DOHH2 (cell line): ENCODE measurements around the gene AGBL1.

Experiments
- H3F3A ChIP-seq: fragments of 200-600 bp; sonication (generic), shearing (Covaris generic); 2 replicates; pipeline ENCODE4 v1.6.0; 2016; ENCODE audit warnings: antibody characterized with exemption, mild to moderate bottlenecking; ENCODE audit not compliant: control insufficient read depth, insufficient read depth
- H3K27ac ChIP-seq: fragments of 200-600 bp; sonication (generic); 2 replicates; pipeline ENCODE4 v1.5.1; 2014; ENCODE audit warnings: low read depth, mild to moderate bottlenecking, low read length, moderate library complexity
- H3K27me3 ChIP-seq: fragments of 200-600 bp; sonication (generic); 2 replicates; pipeline ENCODE4 v1.6.1; 2014; ENCODE audit warnings: mild to moderate bottlenecking, low read length, mixed read lengths; ENCODE audit not compliant: control insufficient read depth
- H3K36me3 ChIP-seq: fragments of 200-600 bp; sonication (generic); 2 replicates; pipeline ENCODE4 v1.6.1; 2014; ENCODE audit warnings: mild to moderate bottlenecking, low read length, moderate library complexity, mixed read lengths; ENCODE audit not compliant: control insufficient read depth
- H3K4me1 ChIP-seq: fragments of 200-600 bp; sonication (generic); 2 replicates; pipeline ENCODE4 v1.6.1; 2014; ENCODE audit warnings: mild to moderate bottlenecking, low read length, mixed read lengths; ENCODE audit not compliant: control insufficient read depth
- H3K4me2 ChIP-seq: fragments of 200-600 bp; sonication (generic); 2 replicates; pipeline ENCODE4 v1.6.0; 2014; ENCODE audit warnings: mild to moderate bottlenecking, low read length, moderate library complexity
- H3K4me3 ChIP-seq: fragments of 200-600 bp; sonication (generic); 2 replicates; pipeline ENCODE4 v1.5.1; 2014; ENCODE audit warnings: mild to moderate bottlenecking, low read length, mixed read lengths
- H3K79me2 ChIP-seq: fragments of 200-600 bp; sonication (generic); 2 replicates; pipeline ENCODE4 v1.6.1; 2014; ENCODE audit warnings: mild to moderate bottlenecking, low read length, mixed read lengths; ENCODE audit not compliant: control insufficient read depth
- H3K9me2 ChIP-seq: fragments of 200-600 bp; sonication (generic); replicated peaks from 2 replicates; pipeline ENCODE4 v1.6.1; 2014; ENCODE audit warnings: mild to moderate bottlenecking, low read length, mixed read lengths; ENCODE audit not compliant: control insufficient read depth
- H3K9me3 ChIP-seq: fragments of 200-600 bp; sonication (generic); 2 replicates; pipeline ENCODE4 v1.6.1; 2014; ENCODE audit warnings: antibody characterized with exemption, low read length, mixed read lengths; ENCODE audit not compliant: control insufficient read depth, insufficient read depth
- H4K20me1 ChIP-seq: fragments of 200-600 bp; sonication (generic); 2 replicates; pipeline ENCODE4 v1.6.0; 2014; ENCODE audit warnings: low read depth, mild to moderate bottlenecking, antibody characterized with exemption, low read length, moderate library complexity; ENCODE audit not compliant: control insufficient read depth, insufficient read depth
- EZH2phosphoT487 ChIP-seq: fragments of 200-600 bp; sonication (generic); IDR thresholded peaks from 2 replicates; pipeline ENCODE4 v1.6.1; 2017; ENCODE audit warnings: borderline replicate concordance, mild to moderate bottlenecking, antibody characterized with exemption, low read length, moderate library complexity, mixed read lengths
- TF ChIP-seq, protein P1 (sequence below): fragments of 200-600 bp; sonication (generic); IDR thresholded peaks from one replicate; pipeline ENCODE4 v1.5.1; 2014; ENCODE audit warnings: antibody characterized with exemption, mild to moderate bottlenecking, low read depth, low read length; ENCODE audit not compliant: poor library complexity, severe bottlenecking

AGBL1 gene

DNA sequence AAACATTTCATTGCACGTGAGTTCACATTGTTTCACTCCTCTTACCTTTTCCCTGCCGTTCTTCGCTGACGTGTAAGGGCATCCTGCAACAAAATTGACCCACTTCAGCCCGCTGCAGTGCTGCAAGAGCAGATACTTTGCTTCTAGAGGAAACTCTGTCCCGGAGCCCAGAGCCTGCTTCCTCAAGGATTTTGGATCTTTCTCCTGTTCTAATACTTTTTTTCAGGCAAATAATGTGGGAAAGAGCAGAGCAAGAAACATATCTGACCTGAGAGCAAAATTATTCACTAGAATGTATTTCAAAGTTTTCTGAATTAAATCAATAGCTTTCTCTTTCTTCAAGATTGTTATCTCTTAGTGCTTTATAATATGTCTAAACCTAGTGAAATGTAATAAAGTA is 303.9 kb downstream of the AGBL1 start:
- Histone ChIP-seq H3F3A (no peaks in the 10 kb centered on the region), H3K9me3 (no peaks in the 10 kb centered on the region), H3K9me2 (no peaks in the 10 kb centered on the region), H3K36me3 (no peaks in the 10 kb centered on the region), H3K79me2 (no peaks in the 10 kb centered on the region), H3K4me2 (no peak overlapping the region), H3K27me3 (no peaks in the 10 kb centered on the region), H3K4me3 (no peak overlapping the region), H3K27ac (no peak overlapping the region), H3K4me1 (no peaks in the 10 kb centered on the region), H4K20me1 (no peaks in the 10 kb centered on the region)
- no peak for TF ChIP-seq EZH2phosphoT487
- TF ChIP-seq, protein P1, sequence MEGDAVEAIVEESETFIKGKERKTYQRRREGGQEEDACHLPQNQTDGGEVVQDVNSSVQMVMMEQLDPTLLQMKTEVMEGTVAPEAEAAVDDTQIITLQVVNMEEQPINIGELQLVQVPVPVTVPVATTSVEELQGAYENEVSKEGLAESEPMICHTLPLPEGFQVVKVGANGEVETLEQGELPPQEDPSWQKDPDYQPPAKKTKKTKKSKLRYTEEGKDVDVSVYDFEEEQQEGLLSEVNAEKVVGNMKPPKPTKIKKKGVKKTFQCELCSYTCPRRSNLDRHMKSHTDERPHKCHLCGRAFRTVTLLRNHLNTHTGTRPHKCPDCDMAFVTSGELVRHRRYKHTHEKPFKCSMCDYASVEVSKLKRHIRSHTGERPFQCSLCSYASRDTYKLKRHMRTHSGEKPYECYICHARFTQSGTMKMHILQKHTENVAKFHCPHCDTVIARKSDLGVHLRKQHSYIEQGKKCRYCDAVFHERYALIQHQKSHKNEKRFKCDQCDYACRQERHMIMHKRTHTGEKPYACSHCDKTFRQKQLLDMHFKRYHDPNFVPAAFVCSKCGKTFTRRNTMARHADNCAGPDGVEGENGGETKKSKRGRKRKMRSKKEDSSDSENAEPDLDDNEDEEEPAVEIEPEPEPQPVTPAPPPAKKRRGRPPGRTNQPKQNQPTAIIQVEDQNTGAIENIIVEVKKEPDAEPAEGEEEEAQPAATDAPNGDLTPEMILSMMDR, result no peak

DNA sequence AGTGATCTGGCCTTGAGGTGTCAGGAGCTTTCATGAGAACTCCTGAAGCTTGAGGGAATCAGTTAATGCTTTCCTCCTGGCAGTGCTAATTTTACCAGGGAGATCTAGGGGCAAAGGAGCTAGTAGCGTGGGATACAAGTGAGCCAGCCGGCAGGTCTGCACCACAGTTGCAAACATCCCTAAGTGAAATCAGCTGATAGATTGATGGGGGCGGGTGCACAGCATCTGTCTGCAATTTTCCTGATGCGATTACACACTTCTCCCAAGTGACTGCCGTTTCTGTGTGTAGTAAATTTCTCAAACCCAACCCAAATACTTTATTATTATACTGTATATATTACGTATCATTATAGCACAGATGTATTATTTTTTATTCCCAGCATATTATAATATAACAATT is 304.5 kb downstream of the AGBL1 start:
- H3K4me1 ChIP-seq, result no peaks in the 10 kb centered on the region
- no peaks in the 10 kb centered on the region for H4K20me1 ChIP-seq

DNA sequence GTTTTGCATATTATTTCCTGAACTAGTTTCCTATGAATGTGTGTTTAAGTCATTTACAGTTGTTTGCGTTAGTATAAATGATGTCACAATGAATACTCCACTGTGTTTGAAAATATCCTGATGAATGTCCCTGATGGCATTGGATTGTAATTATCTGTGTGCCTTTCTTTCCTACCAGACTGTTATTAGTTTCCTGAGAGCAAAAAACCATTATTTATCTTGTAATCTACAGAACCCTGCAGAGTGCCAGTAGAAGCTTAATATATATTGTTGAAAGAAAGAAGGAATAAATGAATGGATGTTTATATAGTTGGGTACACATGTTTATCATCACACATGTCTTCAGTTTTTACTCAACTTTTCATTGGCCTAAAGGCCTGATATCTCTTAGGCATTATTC is 312.6 kb downstream of the AGBL1 start:
- Histone ChIP-seq H4K20me1 (no peaks in the 10 kb centered on the region), H3K79me2 (no peaks in the 10 kb centered on the region), H3K36me3 (no peaks in the 10 kb centered on the region), H3K9me3 (no peaks in the 10 kb centered on the region), H3K4me2 (no peak overlapping the region), H3K27ac (no peak overlapping the region), H3K4me3 (no peak overlapping the region), H3K27me3 (no peaks in the 10 kb centered on the region), H3K4me1 (no peaks in the 10 kb centered on the region), H3K9me2 (no peaks in the 10 kb centered on the region), H3F3A (no peaks in the 10 kb centered on the region)
- TF ChIP-seq, protein P1, result no peak
- no peak for TF ChIP-seq EZH2phosphoT487

More for the DNA sequence above, 304.5 kb downstream of the AGBL1 start:
- Histone ChIP-seq H3K27me3 (no peaks in the 10 kb centered on the region), H3K9me2 (no peaks in the 10 kb centered on the region), H3K27ac (no peak overlapping the region), H3K4me3 (no peak overlapping the region), H3K36me3 (no peaks in the 10 kb centered on the region), H3K4me2 (no peak overlapping the region), H3K9me3 (no peaks in the 10 kb centered on the region), H3K79me2 (no peaks in the 10 kb centered on the region), H3F3A (no peaks in the 10 kb centered on the region)
- TF ChIP-seq, protein P1, result no peak
- TF ChIP-seq EZH2phosphoT487, result no peak

DNA sequence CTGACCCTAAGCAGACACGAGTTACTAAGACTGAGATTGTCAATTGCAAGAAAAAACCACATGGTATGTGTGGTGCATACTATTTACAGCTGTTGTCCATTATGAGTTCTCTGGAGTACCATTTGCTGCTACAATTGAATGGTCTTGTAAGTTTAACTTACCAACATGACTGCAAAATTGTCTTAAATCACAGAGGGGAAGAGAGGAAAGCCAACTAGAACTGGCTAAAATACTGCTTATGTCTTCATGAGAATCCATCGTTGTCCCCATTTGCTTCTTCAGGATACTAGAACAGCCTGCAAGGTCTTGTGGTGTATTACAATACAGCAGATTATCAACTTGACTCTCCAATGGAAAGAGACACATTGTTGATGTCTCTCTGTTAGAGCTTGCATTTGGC is 313.2 kb downstream of the AGBL1 start:
- H3K9me3 ChIP-seq, result no peaks in the 10 kb centered on the region
- no peaks in the 10 kb centered on the region for H3K79me2 ChIP-seq
- H3K27ac ChIP-seq, result no peak overlapping the region
- H3K4me3 ChIP-seq, result no peak overlapping the region
- H3K4me2 ChIP-seq, result no peak overlapping the region
- no peaks in the 10 kb centered on the region for H3K36me3 ChIP-seq
- no peaks in the 10 kb centered on the region for H3K4me1 ChIP-seq
- H4K20me1 ChIP-seq, result no peaks in the 10 kb centered on the region
- no peaks in the 10 kb centered on the region for H3K9me2 ChIP-seq
- no peaks in the 10 kb centered on the region for H3F3A ChIP-seq
- TF ChIP-seq, protein P1, result no peak
- TF ChIP-seq EZH2phosphoT487, result no peak
- no peaks in the 10 kb centered on the region for H3K27me3 ChIP-seq
